Neural progenitor cell (in vitro differentiated cells): ENCODE measurements around the gene CFAP61.

Source experiments
- CTCF ChIP-seq: fragments of 200-600 bp; sonication (generic); IDR thresholded peaks from 2 replicates; pipeline ENCODE4 v1.5.1; 2017; ENCODE audit warnings: antibody characterized with exemption, mild to moderate bottlenecking
- EZH2 ChIP-seq: fragments of 200-600 bp; sonication (generic); IDR thresholded peaks from 2 replicates; pipeline ENCODE4 v1.6.1; 2017; ENCODE audit warnings: antibody characterized with exemption, mild to moderate bottlenecking, moderate library complexity
- EZH2phosphoT487 ChIP-seq: fragments of 200-600 bp; sonication (generic); IDR thresholded peaks from 2 replicates; pipeline ENCODE4 v1.6.1; 2017; ENCODE audit warnings: antibody characterized with exemption

GRCh38 chr20:20241976-20242375 is 189.6 kb downstream of the CFAP61 start:
- TF ChIP-seq CTCF (no peak), EZH2 (no peak), EZH2phosphoT487 (no peak)
